22Rv1 (cell line): ENCODE data around the gene DHX40.

Experiments used
- H3K27ac ChIP-seq: fragments of 450-650 bp; 2 replicates; pipeline ENCODE4 v1.5.1; 2017
- ZFX ChIP-seq: fragments of 450-650 bp; IDR thresholded peaks from 2 replicates; pipeline ENCODE4 v1.6.1; 2017; ENCODE audit warnings: antibody characterized with exemption, borderline replicate concordance
- TF ChIP-seq, protein P1 (sequence below): fragments of 450-650 bp; IDR thresholded peaks from 2 replicates; pipeline ENCODE4 v1.5.1; 2017; ENCODE audit warnings: mild to moderate bottlenecking

The DHX40 gene

DNA sequence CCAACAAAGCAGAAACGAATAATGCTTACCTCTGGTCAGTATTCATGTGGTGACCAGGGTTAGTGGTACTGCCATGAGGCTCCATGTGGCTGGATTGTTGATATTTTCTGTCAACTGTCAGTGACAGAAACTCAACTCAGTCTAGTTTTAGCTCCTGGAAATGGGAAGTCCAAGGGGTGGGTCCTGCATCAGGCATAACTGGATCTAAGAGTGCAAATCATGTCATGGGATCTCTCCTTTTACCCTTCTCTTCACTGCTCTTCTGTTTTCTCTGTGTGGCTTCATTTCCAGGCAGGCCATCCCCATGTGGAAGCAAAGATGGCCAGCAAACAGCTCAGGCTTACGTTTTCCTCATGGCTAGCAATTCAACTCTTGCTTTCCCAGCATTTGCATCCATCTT lies 39.0 kb upstream of the DHX40 start:
- H3K27ac ChIP-seq = no peak overlapping the region
- no peak for TF ChIP-seq ZFX
- TF ChIP-seq, protein P1, sequence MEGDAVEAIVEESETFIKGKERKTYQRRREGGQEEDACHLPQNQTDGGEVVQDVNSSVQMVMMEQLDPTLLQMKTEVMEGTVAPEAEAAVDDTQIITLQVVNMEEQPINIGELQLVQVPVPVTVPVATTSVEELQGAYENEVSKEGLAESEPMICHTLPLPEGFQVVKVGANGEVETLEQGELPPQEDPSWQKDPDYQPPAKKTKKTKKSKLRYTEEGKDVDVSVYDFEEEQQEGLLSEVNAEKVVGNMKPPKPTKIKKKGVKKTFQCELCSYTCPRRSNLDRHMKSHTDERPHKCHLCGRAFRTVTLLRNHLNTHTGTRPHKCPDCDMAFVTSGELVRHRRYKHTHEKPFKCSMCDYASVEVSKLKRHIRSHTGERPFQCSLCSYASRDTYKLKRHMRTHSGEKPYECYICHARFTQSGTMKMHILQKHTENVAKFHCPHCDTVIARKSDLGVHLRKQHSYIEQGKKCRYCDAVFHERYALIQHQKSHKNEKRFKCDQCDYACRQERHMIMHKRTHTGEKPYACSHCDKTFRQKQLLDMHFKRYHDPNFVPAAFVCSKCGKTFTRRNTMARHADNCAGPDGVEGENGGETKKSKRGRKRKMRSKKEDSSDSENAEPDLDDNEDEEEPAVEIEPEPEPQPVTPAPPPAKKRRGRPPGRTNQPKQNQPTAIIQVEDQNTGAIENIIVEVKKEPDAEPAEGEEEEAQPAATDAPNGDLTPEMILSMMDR = no peak

DNA sequence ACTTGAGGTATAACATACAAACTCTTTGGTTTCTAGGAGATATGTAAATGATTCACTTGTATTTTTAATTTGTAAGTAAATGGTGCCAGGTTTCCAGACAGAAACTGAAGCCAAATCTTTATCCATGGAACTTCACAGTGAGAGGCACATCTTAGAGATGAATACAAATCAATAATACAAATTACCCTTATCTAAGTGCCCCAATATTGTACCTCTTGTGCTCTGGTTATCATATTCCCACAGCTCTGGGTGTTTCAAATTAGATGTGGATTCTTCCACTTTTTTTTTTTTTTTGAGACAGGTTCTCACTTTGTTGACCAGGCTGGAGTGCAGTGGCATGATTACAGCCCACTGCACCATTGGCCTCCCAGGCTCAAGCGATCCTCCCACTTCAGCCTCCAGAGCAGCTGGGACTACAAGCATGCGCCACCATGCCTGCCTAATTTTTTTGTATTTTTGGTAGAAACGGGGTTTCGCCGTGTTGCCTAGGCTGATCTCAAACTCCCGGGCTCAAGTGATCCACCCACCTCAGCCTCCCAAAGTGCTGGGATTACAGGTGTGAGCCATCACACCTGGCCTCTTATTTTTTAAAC lies 38.0 kb upstream of the DHX40 start:
- no peak for TF ChIP-seq ZFX
- TF ChIP-seq, protein P1 = no peak
- H3K27ac ChIP-seq = no peak overlapping the region

DNA sequence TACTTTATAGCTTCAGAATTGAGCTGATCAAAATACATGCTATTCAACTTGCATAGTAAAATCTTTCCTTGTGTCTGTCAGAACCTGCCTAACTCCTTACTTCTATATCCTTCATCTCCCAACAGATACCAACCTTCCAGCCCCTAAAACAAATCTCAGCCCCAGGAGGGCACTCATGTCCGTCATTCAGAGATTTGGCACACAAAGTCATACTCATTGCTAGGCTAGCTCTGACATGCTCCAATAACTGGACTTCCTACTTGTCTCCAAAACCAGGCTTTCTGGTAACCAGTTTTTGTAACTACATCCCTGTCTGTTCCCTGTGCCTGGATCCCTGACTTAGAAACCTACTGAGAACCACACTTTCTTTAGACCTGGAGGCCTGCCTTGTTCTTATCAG lies 37.5 kb upstream of the DHX40 start:
- H3K27ac ChIP-seq = no peak overlapping the region
- TF ChIP-seq ZFX = no peak
- TF ChIP-seq, protein P1 = no peak

DNA sequence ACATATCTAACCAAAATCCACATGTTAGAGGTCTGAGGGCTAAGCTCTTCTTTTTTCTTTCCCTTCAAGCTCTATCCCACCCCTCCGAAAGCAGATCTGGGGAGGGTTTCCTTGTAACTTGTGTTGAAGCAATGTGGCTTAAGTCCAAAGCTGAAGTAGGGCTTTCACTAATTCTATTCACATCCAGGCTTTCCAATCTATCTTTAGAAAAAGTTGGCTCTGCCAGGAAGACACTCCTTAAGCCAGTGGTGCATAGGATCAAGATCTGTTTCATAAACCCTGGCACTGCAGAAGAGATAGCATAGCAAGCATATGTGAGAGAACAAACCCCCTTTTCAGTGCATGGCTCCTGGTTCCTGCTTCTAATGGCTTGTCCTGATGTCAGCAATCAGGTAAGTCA lies 34.9 kb upstream of the DHX40 start:
- TF ChIP-seq, protein P1 = no peak
- no peak for TF ChIP-seq ZFX
- no peak overlapping the region for H3K27ac ChIP-seq

DNA sequence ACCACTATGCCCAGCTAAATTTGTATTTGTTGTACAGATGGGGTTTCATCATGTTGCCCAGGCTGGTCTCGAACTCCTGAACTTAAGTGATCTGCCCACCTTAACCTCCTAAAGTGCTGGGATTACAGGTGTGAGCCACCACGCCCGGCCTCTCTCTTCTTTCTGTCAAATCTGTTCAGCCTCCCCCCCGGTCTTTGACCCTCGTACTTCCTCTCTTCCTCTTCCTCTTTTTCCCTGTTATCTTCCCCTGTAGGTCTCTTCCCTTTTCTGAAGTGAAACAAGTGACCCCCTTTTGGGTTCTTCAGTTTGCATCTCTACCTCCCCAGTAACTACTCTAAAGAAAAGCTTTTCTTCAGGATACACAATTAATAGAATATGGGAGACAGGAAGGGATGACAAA lies 31.7 kb upstream of the DHX40 start:
- H3K27ac ChIP-seq = no peak overlapping the region
- TF ChIP-seq ZFX = no peak
- TF ChIP-seq, protein P1 = no peak

DNA sequence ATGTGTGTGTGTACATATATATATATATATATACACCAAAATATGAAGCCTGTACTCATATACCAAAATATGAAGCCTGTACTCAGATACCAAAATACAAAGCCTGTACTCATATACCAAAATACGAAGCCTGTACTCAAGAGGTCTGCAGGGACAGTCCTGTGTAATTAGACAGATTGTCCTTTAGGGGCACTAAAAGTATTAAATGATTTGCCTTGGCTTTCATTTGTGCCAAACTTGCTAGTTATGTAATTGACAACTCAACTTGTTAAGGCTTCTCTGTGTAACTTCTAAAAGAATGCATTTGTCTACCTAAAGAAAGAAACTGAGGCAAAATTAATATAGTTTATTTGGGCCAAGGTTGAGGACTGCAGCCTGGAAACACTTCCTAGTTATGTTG lies 30.8 kb upstream of the DHX40 start:
- H3K27ac ChIP-seq = no peak overlapping the region
- no peak for TF ChIP-seq ZFX
- TF ChIP-seq, protein P1 = peak; percentile 38

DNA sequence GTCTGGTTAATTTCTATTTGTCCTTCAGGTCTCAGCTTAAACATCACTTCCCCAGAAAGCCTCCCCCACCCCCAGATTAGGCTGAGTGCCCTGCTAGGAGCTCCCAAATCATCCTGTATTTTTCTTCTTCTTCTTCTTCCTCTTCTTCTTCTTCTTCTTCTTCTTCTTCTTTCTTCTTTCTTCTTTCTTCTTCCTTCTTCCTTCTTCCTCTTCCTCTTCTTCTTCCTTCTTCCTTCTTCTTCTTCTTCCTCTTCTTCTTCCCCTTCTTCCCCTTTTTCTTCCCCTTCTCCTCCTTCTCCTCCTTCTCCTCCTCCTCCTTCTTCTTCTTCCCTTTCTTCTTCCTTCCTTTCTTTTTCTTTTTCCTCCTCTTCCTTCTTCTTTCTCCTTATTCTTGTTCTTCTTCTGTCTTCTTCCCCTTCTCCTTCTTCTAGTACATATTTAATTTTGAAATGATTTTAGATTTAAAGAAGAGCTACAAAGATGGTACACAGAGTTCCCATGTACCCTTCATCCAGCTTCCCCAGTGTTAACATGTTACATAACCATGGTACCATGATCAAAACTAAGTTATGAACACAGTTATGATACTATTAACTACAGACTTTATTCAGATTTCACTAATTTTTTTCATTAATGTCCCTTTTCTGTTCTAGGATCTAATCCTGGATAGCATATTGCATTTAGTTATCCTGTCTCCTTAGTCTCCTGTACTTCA lies 27.1 kb upstream of the DHX40 start:
- H3K27ac ChIP-seq = no peak overlapping the region
- TF ChIP-seq, protein P1 = no peak
- no peak for TF ChIP-seq ZFX
